Inferior parietal cortex (tissue), 1 donor: ENCODE measurements around the gene BTNL3.
"Not testable (repeated sequence)": the region's sequence is repeated elsewhere in the genome, so short reads cannot be mapped to it uniquely, and the experiment has no call there.

Experiments used
- DNase-seq: peaks from one replicate; pipeline ENCODE4 v3.0.0-alpha.2; 2016; ENCODE audit errors: extremely low spot score

BTNL3 gene

GRCh38 chr5:181024245-181025064 lies 35.8 kb downstream of the BTNL3 start:
- no peak for DNase-seq

GRCh38 chr5:181027452-181028031 lies 38.9 kb downstream of the BTNL3 start:
- no peak for DNase-seq

- DNase-seq, result no peak
Measured at GRCh38 chr5:181028032-181028819, 39.6 kb downstream of the BTNL3 start.

GRCh38 chr5:181031716-181032115 lies 43.1 kb downstream of the BTNL3 start:
- no peak for DNase-seq

GRCh38 chr5:181035991-181036815 lies 47.6 kb downstream of the BTNL3 start:
- DNase-seq, result no peak

GRCh38 chr5:181036816-181037364 lies 48.2 kb downstream of the BTNL3 start:
- DNase-seq, result no peak

- no peak for DNase-seq
Measured at GRCh38 chr5:181037365-181037861, 48.8 kb downstream of the BTNL3 start.

GRCh38 chr5:181039471-181039870 lies 50.8 kb downstream of the BTNL3 start:
- no peak for DNase-seq

- no peak for DNase-seq
Measured at GRCh38 chr5:181039931-181040630, 51.4 kb downstream of the BTNL3 start, which contains the start of gene BTNL9. BTNL9 (plus strand) TSS chr5:181040266; CDS start chr5:181045490, 5,224 bp downstream.

- DNase-seq, result no peak
Measured at GRCh38 chr5:181040631-181040945, 51.9 kb downstream of the BTNL3 start.

GRCh38 chr5:181041043-181041442 lies 52.4 kb downstream of the BTNL3 start:
- no peak for DNase-seq

GRCh38 chr5:181042036-181042713 lies 53.5 kb downstream of the BTNL3 start:
- DNase-seq, result no peak

GRCh38 chr5:181042722-181043121 lies 54.1 kb downstream of the BTNL3 start:
- DNase-seq, result no peak

- DNase-seq, result no peak
Measured at GRCh38 chr5:181043285-181044092, 54.8 kb downstream of the BTNL3 start.

- DNase-seq, result no peak
Measured at GRCh38 chr5:181044093-181044599, 55.5 kb downstream of the BTNL3 start.

GRCh38 chr5:181044662-181045305 lies 56.1 kb downstream of the BTNL3 start:
- DNase-seq, result no peak

- DNase-seq, result no peak
Measured at GRCh38 chr5:181045316-181045715, 56.7 kb downstream of the BTNL3 start.

- not testable (repeated sequence) for DNase-seq
Measured at GRCh38 chr5:181045857-181046256, 57.2 kb downstream of the BTNL3 start.
